ENCODE results near the gene ACTR1B.
"Not testable (repeated sequence)": the region's sequence is repeated elsewhere in the genome, so short reads cannot be mapped to it uniquely, and the experiment has no call there.

ACTR1B gene

GRCh38 chr2:97693476-97693875 lies 29.6 kb upstream of the ACTR1B start:
- H3K9ac ChIP-seq = no peak overlapping the region
- H3K4me1 ChIP-seq = no peaks in the 10 kb centered on the region
- no peak overlapping the region for H3K4me2 ChIP-seq (ENCODE audit: low read length)
- no peak for TF ChIP-seq CTCF (IDR thresholded peaks at IDR 0.05)
- no peak overlapping the region for H2AFZ ChIP-seq
- H3K9me3 ChIP-seq (ENCODE audit: control insufficient read depth, low read length) = no peaks in the 10 kb centered on the region
- no peaks in the 10 kb centered on the region for H3K27me3 ChIP-seq (ENCODE audit: control insufficient read depth, insufficient read depth, low read length)
- H3K79me2 ChIP-seq = no peaks in the 10 kb centered on the region
- H3K36me3 ChIP-seq (ENCODE audit: control insufficient read depth, insufficient read depth, low read length) = no peaks in the 10 kb centered on the region
- H3K4me3 ChIP-seq (ENCODE audit: low read depth, low read length) = no peak overlapping the region
- no peak overlapping the region for H3K27ac ChIP-seq

- H3K27ac ChIP-seq = no peak overlapping the region
- no peak overlapping the region for H3K4me3 ChIP-seq (ENCODE audit: low read depth, low read length)
Observed at GRCh38 chr2:97691166-97691565, 27.3 kb upstream of the ACTR1B start.

GRCh38 chr2:97688062-97688827 lies 24.4 kb upstream of the ACTR1B start:
- no peaks in the 10 kb centered on the region for H3K4me1 ChIP-seq
- H3K4me3 ChIP-seq (ENCODE audit: low read depth, low read length) = no peak overlapping the region
- no peaks in the 10 kb centered on the region for H3K27me3 ChIP-seq (ENCODE audit: control insufficient read depth, insufficient read depth, low read length)
- no peak overlapping the region for H3K4me2 ChIP-seq (ENCODE audit: low read length)
- H3K9ac ChIP-seq = no peak overlapping the region
- no peak for TF ChIP-seq CTCF (IDR thresholded peaks at IDR 0.05)
- H3K9me3 ChIP-seq (ENCODE audit: control insufficient read depth, low read length) = no peaks in the 10 kb centered on the region
- no peak overlapping the region for H3K27ac ChIP-seq
- H3K36me3 ChIP-seq (ENCODE audit: control insufficient read depth, insufficient read depth, low read length) = no peaks in the 10 kb centered on the region
- H3K79me2 ChIP-seq = no peaks in the 10 kb centered on the region
- H2AFZ ChIP-seq = no peak overlapping the region

More at GRCh38 chr2:97691166-97691565, 27.3 kb upstream of the ACTR1B start:
- Histone ChIP-seq H3K36me3 (ENCODE audit: control insufficient read depth, insufficient read depth, low read length) (no peaks in the 10 kb centered on the region), H3K79me2 (no peaks in the 10 kb centered on the region), H3K4me1 (no peaks in the 10 kb centered on the region), H3K4me2 (ENCODE audit: low read length) (no peak overlapping the region), H3K9me3 (ENCODE audit: control insufficient read depth, low read length) (no peaks in the 10 kb centered on the region), H2AFZ (no peak overlapping the region), H3K27me3 (ENCODE audit: control insufficient read depth, insufficient read depth, low read length) (no peaks in the 10 kb centered on the region), H3K9ac (no peak overlapping the region)
- TF ChIP-seq CTCF (IDR thresholded peaks at IDR 0.05) = no peak

- not testable (repeated sequence) for H3K9me3 ChIP-seq (ENCODE audit: control insufficient read depth, low read length); H3K27ac ChIP-seq; H3K4me1 ChIP-seq; H3K4me2 ChIP-seq (ENCODE audit: low read length); H3K79me2 ChIP-seq; H3K4me3 ChIP-seq (ENCODE audit: low read depth, low read length); H3K27me3 ChIP-seq (ENCODE audit: control insufficient read depth, insufficient read depth, low read length); H2AFZ ChIP-seq; H3K36me3 ChIP-seq (ENCODE audit: control insufficient read depth, insufficient read depth, low read length); H3K9ac ChIP-seq
Observed at GRCh38 chr2:97687235-97687634, 23.4 kb upstream of the ACTR1B start.

GRCh38 chr2:97678298-97678697 lies 14.5 kb upstream of the ACTR1B start:
- no peaks in the 10 kb centered on the region for H3K36me3 ChIP-seq (ENCODE audit: control insufficient read depth, insufficient read depth, low read length)
- H3K27me3 ChIP-seq (ENCODE audit: control insufficient read depth, insufficient read depth, low read length) = no peaks in the 10 kb centered on the region
- H3K27ac ChIP-seq = no peak overlapping the region
- no peak overlapping the region for H3K4me3 ChIP-seq (ENCODE audit: low read depth, low read length)
- H2AFZ ChIP-seq = no peak overlapping the region
- no peak overlapping the region for H3K4me2 ChIP-seq (ENCODE audit: low read length)
- H3K9ac ChIP-seq = no peak overlapping the region
- no peaks in the 10 kb centered on the region for H3K4me1 ChIP-seq
- no peaks in the 10 kb centered on the region for H3K9me3 ChIP-seq (ENCODE audit: control insufficient read depth, low read length)
- TF ChIP-seq CTCF (IDR thresholded peaks at IDR 0.05) = no peak
- H3K79me2 ChIP-seq = no peaks in the 10 kb centered on the region
